ENCODE measurements around the gene RAB26.

Gene RAB26

DNA sequence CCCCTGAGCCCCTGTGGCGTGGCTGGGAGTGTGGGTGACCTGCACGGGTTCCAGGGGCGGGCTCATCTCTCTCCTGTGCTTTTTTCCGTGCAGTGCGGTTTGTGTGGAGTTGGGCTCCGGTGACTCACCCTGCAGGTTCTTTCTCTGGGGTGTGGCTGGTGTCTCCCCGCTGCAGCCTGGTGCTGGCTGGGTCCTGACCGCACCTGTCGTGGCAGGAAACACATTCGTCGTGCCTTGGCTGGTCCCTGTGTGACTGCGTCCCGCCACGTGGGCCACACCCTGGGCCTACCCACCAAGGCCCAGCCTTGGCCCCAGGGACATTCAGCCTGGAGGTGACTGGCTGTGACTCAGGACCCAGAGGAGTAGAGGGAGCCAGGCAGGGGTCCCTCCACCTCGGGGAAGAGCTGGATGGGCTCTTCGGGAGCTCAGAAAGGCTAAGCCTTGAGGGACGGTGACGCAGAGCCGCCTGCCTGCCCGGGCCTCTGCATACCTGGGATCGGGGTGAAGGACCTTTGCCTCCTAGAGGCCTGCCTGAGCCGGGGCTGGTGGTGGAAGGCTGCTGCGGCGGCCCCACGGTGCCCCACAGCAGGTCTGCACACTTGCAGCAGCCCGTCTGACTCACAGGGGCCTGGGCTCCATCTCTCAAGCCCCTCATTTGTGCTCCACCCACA lies 14.9 kb downstream of the RAB26 start:
- DNase-seq = no peak

DNA sequence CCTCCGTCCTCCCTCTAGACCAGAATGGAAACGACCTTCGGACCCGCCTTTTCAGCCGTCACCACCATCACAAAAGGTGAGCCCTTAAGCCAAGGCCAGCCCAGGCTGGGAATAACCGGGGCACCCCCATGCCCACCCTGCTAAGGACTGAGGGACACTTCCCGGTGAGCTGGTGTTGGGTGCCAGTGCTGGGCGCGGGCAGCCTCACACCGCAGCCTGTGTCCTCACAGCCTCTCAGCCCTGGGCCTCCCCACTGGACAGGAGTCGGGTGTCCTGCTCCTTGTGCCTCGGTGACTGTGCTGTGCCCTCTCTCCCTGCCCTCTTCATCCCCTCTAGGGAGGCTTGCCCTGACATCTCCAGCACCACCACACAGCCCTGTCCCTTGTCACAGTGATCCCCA lies 17.4 kb downstream of the RAB26 start:
- no peak for DNase-seq

DNA sequence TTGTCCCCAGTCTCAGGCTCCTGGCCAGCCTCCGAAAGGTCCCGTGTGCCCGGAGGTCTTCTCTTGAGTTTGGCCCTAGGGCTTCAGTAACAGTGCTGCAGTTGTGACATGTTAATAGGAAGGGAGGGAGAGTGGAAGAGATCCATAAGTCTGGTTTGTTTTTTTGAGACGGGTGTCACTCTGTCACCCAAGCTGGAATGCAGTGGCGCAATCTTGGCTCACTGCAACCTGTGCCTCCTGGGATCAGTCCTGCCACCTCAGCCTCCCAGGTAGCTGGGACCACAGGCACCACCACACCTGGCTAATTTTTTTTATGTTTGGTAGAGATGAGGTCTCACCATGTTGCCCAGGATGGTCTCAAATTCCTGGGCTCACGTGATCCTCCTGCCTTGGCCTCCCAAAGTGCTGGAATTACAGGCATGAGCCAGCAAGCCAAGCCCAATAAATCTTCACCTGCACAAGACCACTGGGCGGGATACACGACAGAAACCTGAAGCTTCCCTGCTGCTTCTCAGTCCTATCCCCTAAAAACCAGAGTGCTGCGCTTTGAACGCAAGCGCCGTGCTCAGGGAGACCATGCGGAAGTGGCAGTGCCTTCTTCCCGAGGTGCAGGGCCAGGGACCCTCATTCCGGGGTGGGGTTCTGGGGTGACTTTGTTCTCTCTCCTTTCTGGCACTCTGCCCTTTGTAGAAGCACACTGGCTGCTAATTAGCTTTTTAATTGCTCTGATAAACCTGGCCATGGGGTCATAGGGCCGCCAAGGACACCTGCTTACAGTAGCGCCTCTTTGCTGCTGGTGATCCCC lies 18.0 kb downstream of the RAB26 start:
- DNase-seq = no peak

DNA sequence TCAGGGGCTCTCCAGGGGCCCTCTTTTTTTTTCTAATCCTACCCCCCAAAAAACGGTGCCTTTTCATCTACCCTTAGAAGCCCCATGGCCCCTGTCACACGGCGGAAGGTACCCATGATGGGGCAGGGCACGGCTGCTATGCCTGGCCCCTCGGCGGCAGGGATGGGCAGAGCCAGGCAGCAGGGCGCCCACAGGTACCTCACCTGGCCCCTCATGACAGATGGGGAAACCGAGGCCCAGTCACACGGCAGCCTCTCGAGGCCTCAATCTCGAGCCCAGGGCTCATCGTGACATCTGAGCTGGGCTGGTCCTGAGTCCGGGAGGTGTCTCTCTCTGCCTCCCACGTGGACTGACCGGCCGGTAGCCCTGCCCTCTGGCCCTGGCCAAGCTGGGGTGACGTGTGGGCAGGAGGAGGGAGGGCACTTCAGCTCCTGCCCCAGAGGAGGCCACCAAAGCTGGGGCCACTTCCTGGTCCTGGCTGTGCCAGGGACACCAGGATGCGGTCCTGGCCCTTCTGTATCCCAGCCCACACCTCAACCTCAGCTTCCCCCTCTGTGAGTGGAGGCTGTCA lies 18.7 kb downstream of the RAB26 start:
- no peak for DNase-seq

DNA sequence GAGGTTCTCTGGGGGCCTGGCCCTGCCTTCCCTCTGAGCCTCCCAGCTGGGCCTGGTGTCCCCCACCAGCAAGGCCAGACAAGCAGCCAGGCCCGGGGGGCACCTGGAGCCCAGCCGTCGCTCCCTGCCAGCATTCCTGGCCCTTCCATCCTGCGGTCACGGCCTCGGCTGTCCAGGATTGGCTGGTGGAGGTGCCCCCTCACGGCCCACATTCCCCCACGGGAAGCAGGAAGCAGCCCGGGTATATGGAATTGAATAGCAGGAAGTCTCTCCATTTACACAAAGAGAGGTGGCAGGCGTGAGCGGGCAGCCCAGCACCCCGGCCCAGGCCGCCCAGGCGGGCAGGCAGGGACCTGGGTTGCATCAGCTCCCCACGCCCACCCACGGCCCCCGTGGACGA lies 21.7 kb downstream of the RAB26 start:
- DNase-seq = no peak

DNA sequence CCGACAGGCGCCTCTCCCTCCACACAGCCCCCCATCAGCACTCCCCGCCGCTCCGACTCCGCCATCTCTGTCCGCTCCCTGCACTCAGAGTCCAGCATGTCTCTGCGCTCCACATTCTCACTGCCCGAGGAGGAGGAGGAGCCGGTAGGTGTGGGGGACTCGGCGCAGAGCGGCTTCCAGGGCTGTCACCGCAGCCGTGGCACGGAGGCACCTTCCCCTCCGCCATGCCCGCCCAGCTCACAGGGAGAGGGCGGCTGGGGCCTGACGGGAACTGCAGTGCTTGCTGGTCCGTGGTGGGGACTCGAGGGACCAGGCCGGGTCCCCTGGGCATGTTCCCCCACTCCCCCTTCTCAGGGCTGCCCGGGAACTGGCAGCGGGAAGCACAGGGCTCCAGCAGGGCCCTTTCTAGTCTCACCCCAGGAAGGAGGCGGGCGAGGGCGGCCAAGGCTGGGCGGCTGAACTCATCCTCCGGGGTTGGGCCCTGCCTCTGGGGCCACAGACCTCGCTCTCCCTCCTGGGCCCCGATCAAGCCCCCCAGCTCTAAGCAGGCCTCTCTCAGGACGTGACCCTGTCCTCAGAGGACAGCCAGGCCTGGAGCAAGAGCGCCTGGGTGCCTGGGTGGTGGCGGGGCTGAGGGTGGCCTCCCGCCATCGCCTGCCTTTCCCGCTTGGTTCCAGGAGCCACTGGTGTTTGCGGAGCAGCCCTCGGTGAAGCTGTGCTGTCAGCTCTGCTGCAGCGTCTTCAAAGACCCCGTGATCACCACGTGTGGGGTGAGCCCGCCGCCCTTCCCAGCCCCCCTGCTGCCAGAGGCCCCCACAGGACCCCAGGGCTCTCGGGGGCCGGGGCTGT lies 22.4 kb downstream of the RAB26 start:
- DNase-seq = no peak

GRCh38 chr16:2171601-2172178 lies 23.3 kb downstream of the RAB26 start:
- no peak for DNase-seq

- no peak for DNase-seq
These were observed 24.4 kb downstream of the RAB26 start for GRCh38 chr16:2172688-2173335.

DNA sequence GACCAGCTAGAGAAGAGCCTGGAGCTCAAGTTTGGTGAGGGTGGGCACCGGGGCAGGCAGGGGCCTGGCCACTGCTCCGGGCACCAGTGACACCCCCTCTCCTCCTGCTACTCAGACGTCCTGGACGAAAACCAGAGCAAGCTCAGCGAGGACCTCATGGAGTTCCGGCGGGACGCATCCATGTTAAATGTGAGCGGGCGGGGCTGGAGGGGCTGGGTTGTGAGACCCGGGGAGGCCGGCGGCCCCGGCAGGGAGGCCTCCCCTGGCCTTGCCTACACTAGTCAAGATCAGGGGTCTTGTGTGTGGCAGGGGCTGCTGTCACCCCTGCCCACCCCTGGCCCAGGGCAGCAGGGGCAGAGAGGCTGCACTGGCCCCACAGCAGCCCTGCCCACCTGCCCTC lies 24.9 kb downstream of the RAB26 start:
- DNase-seq = no peak

DNA sequence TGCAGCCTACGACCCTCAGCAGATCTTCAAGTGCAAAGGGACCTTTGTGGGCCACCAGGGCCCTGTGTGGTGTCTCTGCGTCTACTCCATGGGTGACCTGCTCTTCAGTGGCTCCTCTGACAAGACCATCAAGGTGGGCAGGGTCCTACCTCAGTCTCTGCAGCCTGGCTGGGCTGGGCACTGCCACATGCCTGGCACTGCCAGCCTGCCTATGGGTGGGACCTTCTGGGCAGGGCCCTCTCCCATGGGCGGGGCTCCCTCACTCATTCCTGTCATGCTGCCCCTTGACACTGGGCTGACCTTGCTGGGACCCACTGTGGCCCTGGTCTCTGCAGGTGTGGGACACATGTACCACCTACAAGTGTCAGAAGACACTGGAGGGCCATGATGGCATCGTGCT lies 25.5 kb downstream of the RAB26 start:
- DNase-seq = no peak

DNA sequence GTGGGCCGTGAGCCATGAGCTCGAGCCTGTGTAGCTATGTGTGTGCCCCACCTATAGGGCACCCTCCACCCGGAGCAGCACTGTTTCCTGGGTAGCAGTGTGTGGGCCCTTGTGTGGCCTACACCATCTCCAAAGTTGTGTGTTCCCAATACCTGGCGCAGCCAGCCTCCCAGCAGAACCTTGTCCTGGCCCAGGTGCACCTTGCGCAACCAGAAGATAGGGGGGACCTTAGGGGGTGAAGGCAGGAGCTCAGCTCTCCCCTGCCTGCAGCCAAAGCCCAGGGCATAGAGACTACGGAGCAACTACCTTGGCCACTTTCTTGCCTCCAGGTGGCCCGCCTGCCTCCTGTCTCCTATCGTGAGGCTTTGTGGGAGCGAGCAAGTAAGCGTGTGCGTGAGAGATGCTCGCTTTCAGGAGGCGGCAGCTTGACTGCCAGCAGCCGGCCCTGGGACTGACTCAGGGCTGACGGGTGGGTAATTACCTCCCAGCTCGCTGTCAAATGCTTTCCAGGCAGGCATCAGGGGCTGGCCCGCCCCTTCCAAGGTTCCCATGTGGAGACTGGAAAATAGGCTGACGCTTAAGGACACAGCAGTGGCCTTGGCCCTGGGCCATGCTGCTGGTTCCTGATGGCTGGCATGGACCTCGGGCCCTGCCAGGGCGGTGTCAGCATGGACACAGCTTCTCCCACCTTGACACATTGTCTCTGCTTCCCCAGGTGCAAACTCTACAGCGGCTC lies 26.1 kb downstream of the RAB26 start:
- DNase-seq = no peak

- no peak for DNase-seq
These were observed 27.0 kb downstream of the RAB26 start for GRCh38 chr16:2175454-2175853.

- no peak for DNase-seq
These were observed 27.6 kb downstream of the RAB26 start for GRCh38 chr16:2176047-2176446.

DNA sequence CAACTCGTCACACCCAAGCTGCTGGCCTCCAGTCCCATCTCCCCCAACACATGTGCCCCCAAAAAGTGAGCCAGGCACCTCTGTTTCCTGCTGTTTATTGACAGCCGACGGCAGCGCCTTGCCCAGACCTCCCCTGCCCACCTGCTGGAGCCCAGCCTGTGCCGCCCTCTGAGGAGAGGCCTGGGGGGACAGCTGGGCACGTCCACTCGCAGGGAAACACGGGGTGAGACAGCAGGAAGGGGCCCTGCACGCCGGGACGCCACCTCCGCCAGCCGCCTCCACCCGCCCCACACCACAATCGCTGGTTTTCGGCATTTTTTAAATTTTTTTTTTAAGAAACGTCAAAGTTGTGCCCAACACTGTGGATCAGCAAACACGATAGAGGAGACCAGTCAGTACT lies 28.7 kb downstream of the RAB26 start:
- no peak for DNase-seq

GRCh38 chr16:2177561-2177960 lies 29.1 kb downstream of the RAB26 start:
- DNase-seq = no peak

GRCh38 chr16:2178321-2179106 lies 30.1 kb downstream of the RAB26 start:
- peak in 1 of 2 experiments; percentile 43 for DNase-seq

GRCh38 chr16:2179107-2179501 lies 30.7 kb downstream of the RAB26 start:
- DNase-seq = no peak

DNA sequence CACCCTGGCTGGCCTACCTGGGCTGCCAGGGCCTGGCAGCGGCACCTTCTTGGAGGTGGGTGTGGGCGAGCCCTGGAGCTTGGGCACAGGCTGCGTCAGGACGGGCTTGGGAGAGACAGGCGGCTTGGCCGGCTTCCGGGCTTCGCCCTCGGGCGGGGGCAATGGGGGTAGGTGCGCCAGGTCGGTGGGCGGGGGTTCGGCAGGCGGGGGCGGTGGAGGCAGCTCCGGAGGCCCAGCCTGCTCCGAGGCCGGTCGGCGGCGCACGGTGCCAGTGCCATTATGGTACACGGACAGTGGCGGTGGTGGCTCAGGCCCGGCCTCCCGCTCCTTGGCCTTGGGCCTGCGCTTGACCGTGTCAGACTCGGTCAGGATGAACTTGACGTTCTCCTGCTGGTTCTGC lies 31.2 kb downstream of the RAB26 start:
- DNase-seq = no peak

- no peak for DNase-seq
These were observed 32.0 kb downstream of the RAB26 start for GRCh38 chr16:2180461-2180860.

- DNase-seq = no peak
These were observed 32.8 kb downstream of the RAB26 start for GRCh38 chr16:2180962-2181923.
